ENCODE data around the gene OSBPL3. TPM values are rescaled to one million over a fixed set of nuclear protein-coding genes. Genes with fewer than 3 reads are reported as not detected.
A peak's percentile ranks its signal among the peaks of the same experiment; 100 is the strongest.

Gene OSBPL3
- total and polyA plus RNA-seq, 8 donors, result 2.0 to 25.0 (median 9.9) TPM

DNA sequence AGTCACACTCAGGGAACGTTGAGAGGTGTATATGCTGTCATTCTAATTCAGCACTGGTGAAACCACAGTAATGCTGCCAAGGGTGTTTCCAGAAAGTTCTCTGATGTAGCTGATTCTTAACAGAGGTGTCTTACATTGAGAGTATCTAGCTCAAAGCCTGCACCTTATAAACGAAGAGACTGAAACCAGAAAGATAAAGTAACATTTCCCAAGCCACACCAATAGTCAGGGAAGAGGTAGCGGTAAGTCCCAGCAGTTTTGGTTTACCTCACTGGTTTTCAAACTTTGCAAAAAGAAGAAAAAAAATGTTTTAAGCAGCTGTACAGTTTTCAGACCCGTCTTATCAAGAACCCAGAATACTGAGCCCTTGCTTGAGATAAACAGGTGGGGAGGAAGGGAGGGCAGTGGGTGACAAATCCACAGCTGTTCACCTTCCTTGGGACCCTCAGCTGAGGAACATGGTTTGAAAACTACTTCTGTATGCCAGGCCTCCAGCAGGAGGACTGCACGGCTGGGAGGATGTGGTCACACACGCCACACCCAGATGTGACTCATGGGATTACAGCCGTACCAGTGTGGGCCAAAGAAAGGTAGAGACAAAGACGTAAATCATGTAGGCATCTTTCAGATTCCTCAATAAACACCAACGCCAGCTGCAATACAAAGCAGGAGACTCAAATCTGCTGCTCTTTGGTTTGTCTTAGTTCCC lies 158.8 kb downstream of the OSBPL3 start:
- 31 to 43% (median 34%) methylated on average over 9 of the region's 9 CpGs for WGBS, 5 donors
- peak in 2 of 3 donors; percentile 61 to 66 for TF ChIP-seq POLR2AphosphoS5 (IDR thresholded peaks at IDR 0.05)
- TF ChIP-seq POLR2A (IDR thresholded peaks at IDR 0.05), result no peak
- peak in 1 of 7 experiments; percentile 14 for TF ChIP-seq CTCF (IDR thresholded peaks at IDR 0.05)
- no peak for TF ChIP-seq EP300 (IDR thresholded peaks at IDR 0.05)
- H3K4me3 ChIP-seq, result no peak overlapping the region
- H3K27ac ChIP-seq, result peak overlapping the region in 4 of 5 donors; percentile 55 to 76 (median 68)
- peaks cover 15 to 38% (median 30%) of the 10 kb centered on the region in 4 donors for H3K4me1 ChIP-seq
- H3K36me3 ChIP-seq, result peaks cover 0 to 11% (median 6%) of the 10 kb centered on the region in 4 donors
- peak; percentile 71 to 91 for DNase-seq
- intact Hi-C loops (cut with DNase I; ENCODE audit: low total_unique reads), result no loop called here
- H3K9me3 ChIP-seq, result no peaks in the 10 kb centered on the region
- H3K27me3 ChIP-seq, result no peaks in the 10 kb centered on the region

- Histone ChIP-seq H3K27me3 (no peaks in the 10 kb centered on the region), H3K27ac (peak overlapping the region in 4 of 5 donors; percentile 55 to 76 (median 68)), H3K4me1 (peaks cover 13 to 33% (median 25%) of the 10 kb centered on the region in 4 donors), H3K4me3 (no peak overlapping the region), H3K36me3 (peaks cover 0 to 16% (median 8%) of the 10 kb centered on the region in 4 donors), H3K9me3 (no peaks in the 10 kb centered on the region)
- peak in 1 of 2 donors; percentile 64 for DNase-seq
- TF ChIP-seq POLR2A (IDR thresholded peaks at IDR 0.05) (no peak), POLR2AphosphoS5 (IDR thresholded peaks at IDR 0.05) (no peak), CTCF (IDR thresholded peaks at IDR 0.05) (no peak), EP300 (IDR thresholded peaks at IDR 0.05) (no peak)
- intact Hi-C loops (cut with DNase I; ENCODE audit: low total_unique reads), result no loop called here
These were observed 159.3 kb downstream of the OSBPL3 start for GRCh38 chr7:24820730-24821044.

GRCh38 chr7:24819916-24820689 lies 159.9 kb downstream of the OSBPL3 start:
- Histone ChIP-seq H3K27ac (peak overlapping the region in 4 of 5 donors; percentile 55 to 76 (median 68)), H3K27me3 (no peaks in the 10 kb centered on the region), H3K36me3 (peaks cover 0 to 22% (median 11%) of the 10 kb centered on the region in 4 donors), H3K9me3 (no peaks in the 10 kb centered on the region), H3K4me3 (no peak overlapping the region), H3K4me1 (peaks cover 13 to 27% (median 19%) of the 10 kb centered on the region in 4 donors)
- intact Hi-C loops (cut with DNase I; ENCODE audit: low total_unique reads), result loop anchor here (5.0 kb wide), 2 partner anchors 167 to 252 kb away; no protein-coding TSS in a partner anchor
- TF ChIP-seq CTCF (IDR thresholded peaks at IDR 0.05) (peak in 5 of 7 experiments; percentile 70 to 83 (median 76)), POLR2A (IDR thresholded peaks at IDR 0.05) (no peak), POLR2AphosphoS5 (IDR thresholded peaks at IDR 0.05) (peak; percentile 8 to 77 (median 47)), EP300 (IDR thresholded peaks at IDR 0.05) (no peak)
- DNase-seq, result peak; percentile 84 to 94
- WGBS, 5 donors, result 11 to 17% (median 14%) methylated on average over 11 of the region's 11 CpGs

DNA sequence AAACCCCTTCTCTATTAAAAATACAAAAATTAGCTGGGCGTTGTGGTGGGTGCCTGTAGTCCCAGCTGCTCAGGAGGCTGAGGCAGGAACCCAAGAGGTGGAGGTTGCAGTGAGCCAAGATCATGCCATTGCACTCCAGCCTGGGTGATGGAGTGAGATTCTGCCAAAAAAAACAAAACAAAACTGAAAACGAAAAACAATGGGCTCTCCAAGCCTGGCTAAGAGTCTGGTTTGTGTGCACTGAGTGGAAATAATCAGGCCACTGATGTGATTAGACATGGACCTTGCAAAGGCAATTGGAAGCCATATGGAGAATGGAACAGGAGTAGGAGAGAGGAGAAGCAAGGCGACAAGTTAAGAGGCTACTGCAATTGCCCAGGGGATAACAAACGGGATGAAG lies 162.6 kb downstream of the OSBPL3 start:
- Histone ChIP-seq H3K9me3 (no peaks in the 10 kb centered on the region), H3K4me1 (peaks cover 9 to 22% (median 17%) of the 10 kb centered on the region in 4 donors), H3K27me3 (no peaks in the 10 kb centered on the region), H3K27ac (no peak overlapping the region), H3K36me3 (peaks cover 0 to 36% (median 22%) of the 10 kb centered on the region in 4 donors), H3K4me3 (no peak overlapping the region)
- 67 to 78% (median 75%) methylated on average over 4 of the region's 4 CpGs for WGBS, 5 donors
- no peak for DNase-seq
- TF ChIP-seq POLR2A (IDR thresholded peaks at IDR 0.05) (no peak), POLR2AphosphoS5 (IDR thresholded peaks at IDR 0.05) (no peak), EP300 (IDR thresholded peaks at IDR 0.05) (no peak), CTCF (IDR thresholded peaks at IDR 0.05) (no peak)
- intact Hi-C loops (cut with DNase I; ENCODE audit: low total_unique reads), result loop anchor here (5.0 kb wide), 2 partner anchors 170 to 255 kb away; no protein-coding TSS in a partner anchor
